ENCODE data around the gene CACNA2D2. TPM values are rescaled to one million over a fixed set of nuclear protein-coding genes. Genes with fewer than 3 reads are reported as not detected.

CACNA2D2 gene
- total and polyA plus RNA-seq, 2 of the 4 experiments (the other 2 are of a cell fraction) = 0.15 TPM; not detected in 1

GRCh38 chr3:50534681-50535330 lies 31.4 kb upstream of the CACNA2D2 start:
- no peak overlapping the region for H2AFZ ChIP-seq (replicated peaks; ENCODE audit: low read length, poor library complexity)
- in situ Hi-C loops (cut with MboI; ENCODE audit: low sequenced_read_pairs) (no loop called here), intact Hi-C loops (cut with micrococcal nuclease) (no loop called here), dilution Hi-C loops (cut with HindIII; ENCODE audit: low sequenced_read_pairs, unreplicated experiment) (no loop called here)
- no peak overlapping the region for H2AK9ac ChIP-seq (replicated peaks; ENCODE audit: low read depth, low read length, poor library complexity)
- H3K14ac ChIP-seq (replicated peaks; ENCODE audit: low read depth, low read length) = no peak overlapping the region
- H3K56ac ChIP-seq (ENCODE audit: extremely low read depth, insufficient read depth, low read length) = no peak overlapping the region
- DNase-seq (peak; percentile 23), ATAC-seq (ENCODE audit: low read depth) (no peak)
- H2BK5ac ChIP-seq (ENCODE audit: low read depth, low read length, poor library complexity, severe bottlenecking) = no peak overlapping the region
- H3K79me1 ChIP-seq (ENCODE audit: low read depth in 1 of 2, low read length in 2 of 2) = no peaks in the 10 kb centered on the region
- no peak overlapping the region for H2BK15ac ChIP-seq (ENCODE audit: low read depth, low read length)
- H2BK120ac ChIP-seq (ENCODE audit: low read depth, low read length) = no peak overlapping the region
- no peaks in the 10 kb centered on the region for H3K9me1 ChIP-seq (ENCODE audit: insufficient read depth, low read length)
- no peaks in the 10 kb centered on the region for H4K20me1 ChIP-seq (ENCODE audit: insufficient read depth, low read length)
- no peak overlapping the region for H4K8ac ChIP-seq (ENCODE audit: low read depth in 2 of 2, low read length in 2 of 2)
- H3K36me3 ChIP-seq (ENCODE audit: control insufficient read depth, insufficient read depth, low read length) = no peaks in the 10 kb centered on the region
- ChIA-PET CTCF (no interaction called here), POLR2A (ENCODE audit: unreplicated experiment) (interaction anchor here (0.7 kb wide), 1 partner anchor 1003 kb away, joined by 14 read pairs; no protein-coding TSS in a partner anchor)
- no peak overlapping the region for H3K4ac ChIP-seq (ENCODE audit: low read depth, low read length)
- no peak overlapping the region for H3K4me2 ChIP-seq (ENCODE audit: low read depth, low read length)
- no peak overlapping the region for H4K5ac ChIP-seq (ENCODE audit: low read depth, low read length)
- no peak overlapping the region for H3K4me3 ChIP-seq (ENCODE audit: insufficient read depth, low read depth, low read length)
- no peak overlapping the region for H3K27ac ChIP-seq (ENCODE audit: insufficient read depth, low read length)
- no TSS peak for BruUV-seq (replicated peaks)
- no peak overlapping the region for H3K9ac ChIP-seq (ENCODE audit: low read depth, low read length)
- no peaks in the 10 kb centered on the region for H3K9me3 ChIP-seq (ENCODE audit: control insufficient read depth, insufficient read depth, low read length)
- no peak overlapping the region for H4K91ac ChIP-seq (ENCODE audit: insufficient read depth, low read depth, low read length)
- WGBS, 2 experiments (ENCODE audit: extremely low coverage in 2 of 2, insufficient read length in 1 of 2) = 55% methylated on average over 2 of the region's 9 CpGs; no CpG with 5 or more reads in 1 of the 2 experiments
- no peak overlapping the region for H3K18ac ChIP-seq (ENCODE audit: low read depth, low read length)
- H3K4me1 ChIP-seq (ENCODE audit: control insufficient read depth, insufficient read depth, low read length) = no peaks in the 10 kb centered on the region
- TF ChIP-seq MAFK (IDR thresholded peaks at IDR 0.05; ENCODE audit: low read depth, low read length) (no peak), SMC3 (IDR thresholded peaks at IDR 0.05; ENCODE audit: low read depth, low read length) (no peak)
- peaks cover 85% of the 10 kb centered on the region for H3K27me3 ChIP-seq (ENCODE audit: control insufficient read depth, insufficient read depth, low read length)
- no peak overlapping the region for H2AK5ac ChIP-seq (ENCODE audit: low read depth, low read length)
- H2BK20ac ChIP-seq (ENCODE audit: low read depth, low read length) = no peak overlapping the region
- no peak overlapping the region for H3K23ac ChIP-seq (ENCODE audit: low read depth, low read length)
